Right cardiac atrium (tissue), 5 donors: ENCODE data around the gene PKP4. TPM values are rescaled to one million over a fixed set of nuclear protein-coding genes. Genes with fewer than 3 reads are reported as not detected.

Experiments
- ATAC-seq, 2 donors: fragments of 200-7000 bp; cut with Tn5 transposase; one replicate each; pipeline versions ENCODE4 v1.8.0 to v1.9.1; 2020; ENCODE audit warnings: moderate library complexity in 2 of 2, mild to moderate bottlenecking in 1 of 2
- DNase-seq, 3 donors: peaks; one replicate each; pipeline ENCODE4 v3.0.0-alpha.2; 2020
- H3K27ac ChIP-seq: one replicate; pipeline ENCODE4 v1.5.1; 2013; ENCODE audit warnings: mild to moderate bottlenecking, low read length, control low read depth, moderate library complexity
- H3K27me3 ChIP-seq: one replicate; pipeline ENCODE4 v1.6.1; 2013; ENCODE audit not compliant: control insufficient read depth, insufficient read depth
- H3K4me1 ChIP-seq: one replicate; pipeline ENCODE4 v1.6.1; 2013; ENCODE audit warnings: low read length; ENCODE audit not compliant: control insufficient read depth, insufficient read depth
- H3K4me3 ChIP-seq: one replicate; pipeline ENCODE4 v1.5.1; 2013; ENCODE audit warnings: low read length, control low read depth
- H3K9me3 ChIP-seq: one replicate; pipeline ENCODE4 v1.6.1; 2013; ENCODE audit warnings: low read length; ENCODE audit not compliant: control insufficient read depth
- WGBS: extraction: QIAGEN DNeasy Blood & Tissue Kit; methylation state at CpG from one replicate; pipeline ENCODE4 v1.1.7; 2013; 5-methylcytosine and 5-hydroxymethylcytosine counted together
- intact Hi-C, 4 donors: fragments of 100-400 bp; cut with DNase I; formaldehyde crosslinking; loops; one replicate each; pipeline versions ENCODE4 v1.11.0 to v1.14.0; 2022 to 2023
- polyA plus RNA-seq: library from polyadenylated mRNA; stranded (reverse); fragments of 200-250 nt; gene quantifications from one replicate; pipeline ENCODE4 v1.2.3, GENCODE V29; 2013
- total RNA-seq, 4 donors: library from RNA; stranded (reverse); fragmentation: NEBNext Ultra II Directional; extraction: Animal tissue kit (Norgen Biotek cat#: 25700); gene quantifications; one replicate each; pipeline ENCODE4 v1.2.1, GENCODE V29; 2021
- donor health status: healthy with polysubstance abuse.
- donor health status: DM: no; HTN: yes; CAD: no.
- donor health status: DM: no; HTN: no; CAD: no.
- donor health status: DM: no; HTN: yes; CAD: no; lungs with severe emphysema.
- donor health status: DM: yes; HTN: yes; CAD: no.

Gene PKP4
- total and polyA plus RNA-seq, 5 donors = 32.4 to 74.8 (median 54.5) TPM

DNA sequence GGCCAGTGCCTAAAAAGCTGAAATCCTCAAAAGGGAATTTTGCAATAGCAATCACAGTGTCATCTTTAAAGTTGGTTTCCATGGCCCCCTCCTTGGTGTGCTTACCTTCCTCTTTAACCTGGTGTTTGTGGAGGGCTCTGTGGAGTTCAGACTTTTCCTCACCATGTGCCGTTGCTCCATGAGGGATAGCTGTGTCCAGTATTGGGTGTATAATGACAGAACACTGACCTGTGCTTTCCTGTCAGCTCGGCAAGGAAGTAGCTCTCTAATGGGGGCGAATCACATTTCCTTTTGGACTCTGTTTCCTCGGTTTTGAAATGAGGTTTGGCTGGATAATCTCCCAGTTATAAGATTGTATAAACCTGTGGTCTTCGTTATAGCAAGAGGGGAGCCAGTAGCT lies 172.4 kb downstream of the PKP4 start:
- no peak overlapping the region for H3K4me3 ChIP-seq
- DNase-seq (no peak), ATAC-seq (no peak)
- H3K4me1 ChIP-seq = peaks cover 2% of the 10 kb centered on the region
- H3K27ac ChIP-seq = no peak overlapping the region
- H3K27me3 ChIP-seq = no peaks in the 10 kb centered on the region
- WGBS = 70% methylated on average over 5 of the region's 5 CpGs
- no peaks in the 10 kb centered on the region for H3K9me3 ChIP-seq
- intact Hi-C loops = no loop called here

DNA sequence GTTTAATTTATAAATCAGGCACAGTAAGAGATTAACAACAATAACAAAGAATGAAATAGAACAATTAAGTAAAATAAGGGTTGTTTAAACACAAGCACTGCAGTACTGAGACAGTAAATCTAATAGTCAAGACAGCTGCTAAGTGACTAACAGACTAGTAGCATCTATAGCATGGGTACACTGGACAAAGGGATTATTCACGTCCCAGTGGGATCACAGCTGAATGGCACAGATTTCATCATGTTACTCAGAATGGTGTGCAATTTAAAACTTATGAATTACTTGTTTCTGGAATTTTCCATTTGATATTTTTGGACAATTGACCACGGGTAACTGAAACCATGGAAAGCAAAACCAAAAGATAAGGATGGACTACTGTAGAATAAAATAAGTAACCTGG lies 176.5 kb downstream of the PKP4 start:
- H3K27me3 ChIP-seq = no peaks in the 10 kb centered on the region
- WGBS = 82% methylated on average over 2 of the region's 2 CpGs
- ATAC-seq (no peak), DNase-seq (no peak)
- peaks cover 5% of the 10 kb centered on the region for H3K4me1 ChIP-seq
- intact Hi-C loops = no loop called here
- H3K4me3 ChIP-seq = no peak overlapping the region
- H3K9me3 ChIP-seq = no peaks in the 10 kb centered on the region
- no peak overlapping the region for H3K27ac ChIP-seq

DNA sequence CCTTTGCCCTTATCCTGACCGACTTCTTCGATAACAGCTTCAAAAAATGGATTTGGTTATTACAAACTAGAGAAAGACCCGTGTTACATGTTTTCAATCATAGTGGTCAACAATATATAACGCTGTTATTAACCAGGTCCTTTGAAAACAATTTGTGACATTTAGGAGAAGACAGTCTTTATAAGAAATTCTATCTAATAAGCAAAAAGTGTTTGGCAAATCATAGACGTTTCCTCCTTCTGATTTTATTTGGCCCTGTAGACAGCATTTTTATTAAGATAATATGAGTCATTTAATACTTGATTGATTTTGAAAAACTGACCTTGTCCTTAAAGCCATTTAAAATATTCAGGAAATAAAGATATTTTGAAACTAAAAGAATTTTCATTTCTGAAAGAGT lies 177.9 kb downstream of the PKP4 start:
- Histone ChIP-seq H3K27me3 (no peaks in the 10 kb centered on the region), H3K27ac (no peak overlapping the region), H3K9me3 (no peaks in the 10 kb centered on the region), H3K4me1 (peaks cover 3% of the 10 kb centered on the region), H3K4me3 (no peak overlapping the region)
- ATAC-seq (no peak), DNase-seq (no peak)
- intact Hi-C loops = no loop called here
- 87% methylated on average over 5 of the region's 5 CpGs for whole genome bisulfite sequencing

DNA sequence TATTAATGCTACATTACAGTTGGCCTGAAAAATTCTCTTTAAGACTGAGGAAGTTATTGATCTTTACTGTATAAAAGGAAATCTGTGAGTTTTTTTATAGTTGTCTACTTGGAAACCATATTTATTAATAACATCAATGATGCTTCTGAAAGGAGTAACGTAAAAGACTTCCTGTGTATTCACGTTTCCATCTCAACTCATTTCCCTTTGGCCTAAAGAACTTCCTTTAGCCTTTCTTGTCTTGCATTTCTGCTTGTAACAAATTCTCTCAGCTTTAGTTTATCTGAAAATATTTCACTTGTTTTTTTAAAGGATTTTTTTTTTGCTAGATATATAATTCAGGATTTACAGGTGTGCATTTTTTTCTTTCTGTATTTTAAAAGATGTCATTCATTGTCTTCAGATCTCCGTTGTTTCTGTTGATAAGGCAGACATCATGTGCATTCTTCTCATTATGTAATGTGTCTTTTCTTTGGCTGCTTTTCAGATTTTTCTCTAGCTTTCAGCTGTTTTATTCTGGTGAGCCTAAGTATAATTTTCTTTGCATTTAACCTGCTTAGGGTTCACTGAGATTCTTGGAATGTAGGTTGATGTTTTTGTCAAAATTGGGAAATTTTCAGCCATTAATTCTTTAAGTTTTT lies 179.3 kb downstream of the PKP4 start:
- Histone ChIP-seq H3K27ac (no peak overlapping the region), H3K4me1 (peaks cover 3% of the 10 kb centered on the region), H3K4me3 (no peak overlapping the region), H3K9me3 (no peaks in the 10 kb centered on the region), H3K27me3 (no peaks in the 10 kb centered on the region)
- DNase-seq = no peak
- 35% methylated on average over 3 of the region's 3 CpGs for WGBS
- ATAC-seq = no peak
- intact Hi-C loops = no loop called here

DNA sequence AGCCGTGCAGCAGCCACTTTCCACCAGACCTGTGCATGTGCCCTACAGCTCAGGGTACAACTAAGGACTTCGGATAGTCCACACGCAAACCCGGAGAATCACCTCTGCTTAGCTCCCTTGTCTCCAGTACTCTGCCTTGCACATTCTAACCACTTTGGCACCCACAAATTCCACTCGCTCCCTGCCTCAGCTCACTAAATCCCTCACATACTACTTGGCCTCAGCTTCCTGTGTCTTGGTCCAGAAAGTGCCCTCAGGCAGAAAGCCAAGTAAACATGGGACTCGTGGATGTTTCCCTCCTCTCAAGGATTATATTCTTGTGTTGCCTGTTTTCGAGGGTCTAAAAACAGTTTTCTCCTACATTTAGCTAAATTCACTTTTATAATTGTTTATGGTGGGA lies 180.6 kb downstream of the PKP4 start:
- no peaks in the 10 kb centered on the region for H3K9me3 ChIP-seq
- no peak overlapping the region for H3K27ac ChIP-seq
- ATAC-seq = no peak
- intact Hi-C loops = no loop called here
- DNase-seq = no peak
- peaks cover 3% of the 10 kb centered on the region for H3K4me1 ChIP-seq
- no peak overlapping the region for H3K4me3 ChIP-seq
- WGBS = 84% methylated on average over 7 of the region's 7 CpGs
- H3K27me3 ChIP-seq = no peaks in the 10 kb centered on the region

DNA sequence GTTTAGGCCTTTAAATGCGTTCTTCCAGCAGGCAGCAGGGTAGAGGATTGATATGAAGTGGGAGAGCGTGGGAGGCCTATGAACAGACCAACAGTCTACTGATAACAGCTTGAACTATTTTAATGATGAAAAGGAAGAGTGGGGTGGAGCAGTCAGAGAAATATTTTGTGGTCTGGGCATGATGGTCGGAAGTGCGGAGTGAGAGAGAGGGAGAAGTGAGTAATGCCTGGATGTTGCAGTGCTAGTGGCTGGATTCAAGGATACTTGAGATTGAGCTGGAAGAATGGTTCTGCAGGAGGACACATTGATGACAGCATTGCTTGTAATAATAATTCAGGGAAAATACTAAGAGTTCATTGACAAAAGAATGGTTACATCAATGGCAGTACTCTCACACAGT lies 187.4 kb downstream of the PKP4 start:
- ATAC-seq = no peak
- Histone ChIP-seq H3K9me3 (no peaks in the 10 kb centered on the region), H3K27me3 (no peaks in the 10 kb centered on the region), H3K4me1 (no peaks in the 10 kb centered on the region), H3K4me3 (no peak overlapping the region), H3K27ac (no peak overlapping the region)
- DNase-seq = no peak
- 64% methylated on average over 4 of the region's 4 CpGs for WGBS
- intact Hi-C loops = no loop called here

DNA sequence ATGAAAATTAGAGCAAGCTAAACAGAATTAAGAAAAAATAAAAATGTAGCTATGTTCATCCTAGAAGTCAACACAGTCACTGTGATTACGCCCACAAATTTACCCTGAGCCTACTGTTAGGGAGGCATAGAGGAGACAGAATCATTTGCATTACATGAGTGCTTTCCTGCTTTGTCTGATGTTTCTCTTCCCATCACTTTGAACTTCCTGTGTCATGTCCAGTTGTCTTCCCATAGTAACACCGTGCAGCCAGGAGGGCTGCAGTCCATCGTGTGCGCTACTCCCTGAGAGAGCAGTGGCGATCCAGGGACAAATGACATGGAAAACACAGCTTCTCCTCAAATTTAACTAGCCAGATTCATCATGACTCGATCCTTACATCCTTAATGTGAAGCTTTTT lies 188.5 kb downstream of the PKP4 start:
- DNase-seq (no peak), ATAC-seq (no peak)
- intact Hi-C loops = no loop called here
- Histone ChIP-seq H3K4me1 (peaks cover under 1% of the 10 kb centered on the region), H3K27ac (no peak overlapping the region), H3K27me3 (no peaks in the 10 kb centered on the region), H3K9me3 (no peaks in the 10 kb centered on the region), H3K4me3 (no peak overlapping the region)
- WGBS = 93% methylated on average over 6 of the region's 6 CpGs

DNA sequence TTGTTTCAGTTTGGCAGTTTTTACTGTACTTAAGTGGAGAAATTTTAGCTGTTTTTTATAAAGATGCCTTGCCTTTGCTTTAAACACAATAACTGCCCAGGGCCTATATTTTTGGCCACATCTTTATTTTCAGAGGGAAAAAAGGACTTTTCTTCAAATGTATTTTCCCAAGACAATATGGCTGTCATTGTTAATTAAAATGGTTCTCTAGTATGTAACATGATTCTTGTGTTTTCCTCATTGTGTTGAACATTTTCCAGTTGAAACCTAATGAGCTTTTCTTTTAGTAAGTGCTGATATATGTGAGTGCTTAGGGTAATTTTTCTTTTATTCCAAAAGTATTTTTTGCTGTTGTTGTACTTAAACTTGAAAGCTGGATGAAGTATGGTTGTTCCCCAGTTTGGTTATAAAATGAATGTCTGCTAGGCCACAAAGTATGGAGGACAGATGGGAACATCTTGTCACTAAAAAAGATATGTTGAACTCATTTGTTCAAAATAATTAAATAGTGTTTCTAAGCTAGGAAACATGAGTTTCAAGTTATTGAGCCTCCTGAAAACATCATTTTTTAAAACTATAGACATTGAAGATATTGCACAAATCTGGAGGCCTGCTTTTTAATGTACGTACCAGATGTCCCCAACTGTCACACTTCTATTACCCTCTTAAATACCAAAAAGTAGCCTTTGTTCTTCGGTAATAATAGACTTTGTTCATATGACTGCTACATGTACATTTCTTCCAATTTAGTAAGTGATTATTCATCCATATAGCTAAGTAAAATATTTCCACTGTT lies 190.9 kb downstream of the PKP4 start:
- no peak for DNase-seq
- ATAC-seq = no peak
- WGBS = 96% methylated on average over 2 of the region's 2 CpGs

DNA sequence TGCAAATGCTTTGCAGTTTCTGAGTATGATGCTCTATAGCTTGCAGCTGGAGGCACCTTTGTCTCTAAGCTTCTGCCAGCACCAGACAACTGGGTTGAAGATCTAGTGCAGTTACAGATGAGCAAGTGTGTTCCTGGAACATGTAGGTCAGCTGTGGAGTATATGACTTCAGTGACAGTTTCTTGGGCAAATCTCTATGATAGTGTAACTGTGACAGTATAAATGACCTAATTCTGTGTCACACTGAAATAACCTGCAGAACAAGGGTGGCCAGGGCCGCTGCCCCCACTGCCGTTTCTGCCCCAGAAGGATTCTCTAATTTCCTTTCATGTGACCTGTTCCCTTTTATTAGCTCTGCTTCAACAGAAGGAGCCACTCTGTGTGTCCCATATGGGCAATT lies 193.1 kb downstream of the PKP4 start:
- Histone ChIP-seq H3K9me3 (no peaks in the 10 kb centered on the region), H3K27ac (no peak overlapping the region), H3K27me3 (no peaks in the 10 kb centered on the region), H3K4me3 (no peak overlapping the region), H3K4me1 (peaks cover 6% of the 10 kb centered on the region)
- intact Hi-C loops = no loop called here
- WGBS = 72% methylated on average over 2 of the region's 2 CpGs
- DNase-seq (no peak), ATAC-seq (no peak)

More for the DNA sequence above, 190.9 kb downstream of the PKP4 start:
- intact Hi-C loops = no loop called here
- Histone ChIP-seq H3K27ac (no peak overlapping the region), H3K4me3 (no peak overlapping the region), H3K4me1 (peaks cover 6% of the 10 kb centered on the region), H3K27me3 (no peaks in the 10 kb centered on the region), H3K9me3 (no peaks in the 10 kb centered on the region)

DNA sequence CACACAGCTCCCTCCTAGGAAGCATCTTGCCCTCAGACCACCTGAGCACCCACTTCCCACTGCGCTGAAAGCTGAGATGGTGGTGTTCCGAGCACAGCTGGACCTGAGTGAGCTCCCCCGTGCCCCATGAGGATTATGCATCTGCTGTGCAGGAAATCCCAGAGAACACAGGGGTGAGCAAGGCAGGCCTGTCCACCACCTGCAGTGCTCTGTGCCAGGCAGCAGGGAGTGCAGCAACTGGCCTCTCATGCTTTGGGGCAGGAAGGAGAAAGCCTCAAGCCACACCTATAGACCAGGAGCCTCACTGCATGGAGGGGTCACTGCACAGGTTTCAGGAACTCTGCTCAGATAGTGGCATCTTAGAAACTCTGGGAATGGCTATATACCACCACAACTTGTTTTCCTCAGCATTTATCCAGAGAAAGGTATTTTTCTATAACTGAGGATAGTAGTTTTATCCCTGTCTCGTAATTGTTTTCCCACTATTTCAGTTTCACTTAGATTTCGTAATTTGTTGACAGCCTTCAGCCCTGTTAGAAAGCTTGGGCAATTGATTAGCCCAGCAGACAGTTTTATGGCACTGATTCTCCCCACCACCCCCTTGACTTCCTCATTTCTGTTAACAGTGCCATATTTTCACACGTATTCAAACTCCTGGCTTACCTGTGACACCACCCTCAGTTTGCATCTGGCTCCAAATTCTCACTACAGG lies 194.1 kb downstream of the PKP4 start:
- no peaks in the 10 kb centered on the region for H3K9me3 ChIP-seq
- no peak overlapping the region for H3K4me3 ChIP-seq
- ATAC-seq (peak; percentile 30 to 43), DNase-seq (no peak)
- H3K4me1 ChIP-seq = peaks cover 6% of the 10 kb centered on the region
- H3K27ac ChIP-seq = peak overlapping the region; percentile 82
- intact Hi-C loops = no loop called here
- no peaks in the 10 kb centered on the region for H3K27me3 ChIP-seq
- WGBS = 86% methylated on average over 6 of the region's 6 CpGs

DNA sequence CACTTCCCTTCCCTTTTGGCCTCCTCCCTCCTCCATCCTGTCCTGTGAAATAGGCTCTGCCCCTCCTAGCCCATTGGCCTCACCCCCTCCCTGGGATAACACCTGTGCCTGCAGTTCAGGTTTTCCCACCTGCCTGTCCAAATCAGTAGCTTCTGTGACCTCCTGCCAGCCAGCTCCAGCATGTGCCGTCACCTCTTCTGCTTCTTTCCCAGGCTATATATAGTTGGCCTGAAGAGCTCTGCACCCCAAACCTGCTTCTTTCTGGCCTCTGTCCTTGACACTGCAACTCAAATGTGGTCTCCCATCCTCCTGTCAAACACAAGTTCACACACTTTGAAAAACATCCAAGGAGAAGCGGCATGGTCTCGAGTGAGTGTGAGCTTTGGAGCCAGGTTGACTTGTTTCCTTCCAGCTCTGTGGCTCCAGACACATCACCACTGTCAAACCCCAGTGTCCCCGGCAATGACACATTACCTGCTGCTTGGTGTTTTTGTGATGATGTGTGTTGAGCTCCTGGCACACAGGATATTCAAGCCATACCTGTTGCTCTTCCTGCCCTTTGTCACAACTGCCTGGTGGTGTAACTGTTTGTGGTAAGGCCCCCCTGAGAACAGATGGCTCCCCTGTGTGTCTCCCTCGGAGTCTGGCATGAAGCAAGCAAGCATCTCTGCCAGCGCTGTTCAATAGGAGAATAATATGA lies 194.8 kb downstream of the PKP4 start:
- Histone ChIP-seq H3K27me3 (no peaks in the 10 kb centered on the region), H3K4me3 (no peak overlapping the region), H3K27ac (peak overlapping the region; percentile 82), H3K9me3 (no peaks in the 10 kb centered on the region), H3K4me1 (peaks cover 6% of the 10 kb centered on the region)
- ATAC-seq (peak; percentile 59 to 88), DNase-seq (no peak)
- WGBS = 72% methylated on average over 6 of the region's 6 CpGs
- intact Hi-C loops = no loop called here
